ENCODE data around the gene KIAA1217. TPM values are rescaled to one million over a fixed set of nuclear protein-coding genes. Genes with fewer than 3 reads are reported as not detected.

The KIAA1217 gene
- polyA plus RNA-seq, 1 experiment, result 2.2 TPM

- Histone ChIP-seq H3K27me3 (ENCODE audit: control insufficient read depth, insufficient read depth, low read length) (no peaks in the 10 kb centered on the region), H3K36me3 (ENCODE audit: control insufficient read depth, insufficient read depth, low read length) (no peaks in the 10 kb centered on the region), H3K4me3 (ENCODE audit: low read depth, low read length) (no peak overlapping the region)
- TF ChIP-seq CTCF (IDR thresholded peaks at IDR 0.05; ENCODE audit: insufficient read depth, low read depth, low read length), result no peak
- ChIA-PET POLR2A (interaction anchor here (0.5 kb wide), 1 partner anchor 10 kb away, joined by 17 read pairs; no protein-coding TSS in a partner anchor), CTCF (no interaction called here)
- DNase-seq (ENCODE audit: low read depth), result no peak
Measured at GRCh38 chr10:24453404-24453830, 244.5 kb downstream of the KIAA1217 start.

- ChIA-PET POLR2A (interaction anchor here (0.5 kb wide), 1 partner anchor 11 kb away, joined by 17 read pairs; no protein-coding TSS in a partner anchor), CTCF (interaction anchor here (0.8 kb wide), 1 partner anchor 13 kb away, joined by 3 read pairs; no protein-coding TSS in a partner anchor)
- no peak for TF ChIP-seq CTCF (IDR thresholded peaks at IDR 0.05; ENCODE audit: insufficient read depth, low read depth, low read length)
Measured at GRCh38 chr10:24453973-24454372, 245.0 kb downstream of the KIAA1217 start.

GRCh38 chr10:24455447-24455846 lies 246.5 kb downstream of the KIAA1217 start:
- no peak overlapping the region for H3K4me3 ChIP-seq (ENCODE audit: low read depth, low read length)
- CTCF ChIA-PET, result no interaction called here
- no peaks in the 10 kb centered on the region for H3K36me3 ChIP-seq (ENCODE audit: control insufficient read depth, insufficient read depth, low read length)
- no peak for DNase-seq (ENCODE audit: low read depth)
- POLR2A ChIA-PET, result no interaction called here
- H3K27me3 ChIP-seq (ENCODE audit: control insufficient read depth, insufficient read depth, low read length), result no peaks in the 10 kb centered on the region
- no peak for TF ChIP-seq CTCF (IDR thresholded peaks at IDR 0.05; ENCODE audit: insufficient read depth, low read depth, low read length)

More at GRCh38 chr10:24453973-24454372, 245.0 kb downstream of the KIAA1217 start:
- no peak for DNase-seq (ENCODE audit: low read depth)
- Histone ChIP-seq H3K27me3 (ENCODE audit: control insufficient read depth, insufficient read depth, low read length) (no peaks in the 10 kb centered on the region), H3K36me3 (ENCODE audit: control insufficient read depth, insufficient read depth, low read length) (no peaks in the 10 kb centered on the region), H3K4me3 (ENCODE audit: low read depth, low read length) (no peak overlapping the region)

- ChIA-PET CTCF (interaction anchor here (0.6 to 1.1 kb wide), 2 partner anchors 29 to 61 kb away, joined by 3 read pairs; no protein-coding TSS in a partner anchor), POLR2A (no interaction called here)
- TF ChIP-seq CTCF (IDR thresholded peaks at IDR 0.05; ENCODE audit: insufficient read depth, low read depth, low read length), result no peak
- Histone ChIP-seq H3K36me3 (ENCODE audit: control insufficient read depth, insufficient read depth, low read length) (no peaks in the 10 kb centered on the region), H3K27me3 (ENCODE audit: control insufficient read depth, insufficient read depth, low read length) (no peaks in the 10 kb centered on the region), H3K4me3 (ENCODE audit: low read depth, low read length) (no peak overlapping the region)
- peak; percentile 82 for DNase-seq (ENCODE audit: low read depth)
Measured at GRCh38 chr10:24456322-24456721, 247.4 kb downstream of the KIAA1217 start.

- ChIA-PET CTCF (interaction anchor here (0.6 kb wide), 1 partner anchor 154 kb away, joined by 4 read pairs; no protein-coding TSS in a partner anchor), POLR2A (no interaction called here)
- Histone ChIP-seq H3K36me3 (ENCODE audit: control insufficient read depth, insufficient read depth, low read length) (no peaks in the 10 kb centered on the region), H3K27me3 (ENCODE audit: control insufficient read depth, insufficient read depth, low read length) (no peaks in the 10 kb centered on the region), H3K4me3 (ENCODE audit: low read depth, low read length) (no peak overlapping the region)
- no peak for TF ChIP-seq CTCF (IDR thresholded peaks at IDR 0.05; ENCODE audit: insufficient read depth, low read depth, low read length)
- DNase-seq (ENCODE audit: low read depth), result no peak
Measured at GRCh38 chr10:24457661-24458318, 248.9 kb downstream of the KIAA1217 start.

Measured in BJ (cell line).